Naive thymus-derived CD4-positive, alpha-beta T cell (primary cell): ENCODE data around the gene DNAH1. TPM values are rescaled to one million over a fixed set of nuclear protein-coding genes. Genes with fewer than 3 reads are reported as not detected.
A peak's percentile ranks its signal among the peaks of the same experiment; 100 is the strongest.

Experiments
- ATAC-seq: fragments of 150-1000 bp; cut with Tn5 transposase; 2 replicates; pipeline ENCODE4 v1.10.0; 2021; ENCODE audit warnings: mild to moderate bottlenecking, moderate library complexity
- CTCF ChIA-PET: fragments of 350-600 bp; sonication (Branson Sonifier 250); formaldehyde crosslinking; loops from one replicate; lab custom pipeline; 2021; ENCODE audit warnings: antibody characterized with exemption; lab: Charles Lee
- POLR2A ChIA-PET: fragments of 350-600 bp; sonication (Branson Sonifier 250); formaldehyde crosslinking; loops from one replicate; lab custom pipeline; 2021; ENCODE audit warnings: antibody characterized with exemption, inconsistent platforms; lab: Charles Lee
- DNase-seq, 9 donors: peaks; one replicate each; pipeline versions ENCODE4 v3.0.0 to v3.0.0-alpha.2; 2020 to 2022; ENCODE audit warnings: mixed read lengths in 1 of 9
- H3K27ac ChIP-seq: one replicate; pipeline ENCODE4 v1.7.0; 2013; ENCODE audit warnings: mild to moderate bottlenecking, low read depth, low read length, moderate library complexity
- H3K27me3 ChIP-seq, 2 donors: one replicate each; pipeline ENCODE4 v1.7.0; 2013; ENCODE audit warnings: low read length in 2 of 2, mild to moderate bottlenecking in 2 of 2, moderate library complexity in 2 of 2; ENCODE audit not compliant: control insufficient read depth in 2 of 2, insufficient read depth in 2 of 2
- H3K36me3 ChIP-seq, 3 experiments: 1 replicate in 2 of 3; 2 replicates in 1 of 3; pipeline ENCODE4 v1.7.0; 2013; ENCODE audit warnings: low read length in 3 of 3, mild to moderate bottlenecking in 3 of 3, moderate library complexity in 1 of 3; ENCODE audit not compliant: insufficient read depth in 3 of 3, control insufficient read depth in 2 of 3
- H3K4me1 ChIP-seq, 2 donors: one replicate each; pipeline ENCODE4 v1.7.0; 2013; ENCODE audit warnings: low read length in 2 of 2, mild to moderate bottlenecking in 2 of 2, moderate library complexity in 1 of 2; ENCODE audit not compliant: control insufficient read depth in 2 of 2, insufficient read depth in 2 of 2
- H3K4me3 ChIP-seq: 2 replicates; pipeline ENCODE4 v1.7.0; 2013; ENCODE audit warnings: mild to moderate bottlenecking, low read length
- H3K9me3 ChIP-seq, 3 experiments: 1 replicate in 2 of 3; 2 replicates in 1 of 3; pipeline ENCODE4 v1.7.0; 2013; ENCODE audit warnings: low read length in 3 of 3; ENCODE audit not compliant: control insufficient read depth in 2 of 3
- H3K27ac Mint-ChIP-seq, 9 donors: one replicate each; pipeline ENCODE4 v1.8.0; 2020 to 2022; ENCODE audit warnings: mixed read lengths in 9 of 9, mild to moderate bottlenecking in 8 of 9, moderate library complexity in 5 of 9, inconsistent platforms in 2 of 9
- H3K27me3 Mint-ChIP-seq, 5 donors: one replicate each; pipeline ENCODE4 v1.8.0; 2021 to 2022; ENCODE audit warnings: mixed read lengths in 5 of 5, mild to moderate bottlenecking in 1 of 5
- H3K36me3 Mint-ChIP-seq, 5 donors: one replicate each; pipeline ENCODE4 v1.8.0; 2020 to 2022; ENCODE audit warnings: mixed read lengths in 5 of 5, mild to moderate bottlenecking in 3 of 5, inconsistent platforms in 1 of 5
- H3K4me1 Mint-ChIP-seq, 7 donors: one replicate each; pipeline ENCODE4 v1.8.0; 2020 to 2022; ENCODE audit warnings: mixed read lengths in 7 of 7, mild to moderate bottlenecking in 3 of 7, inconsistent platforms in 1 of 7
- H3K4me3 Mint-ChIP-seq, 10 donors: one replicate each; pipeline ENCODE4 v1.8.0; 2020 to 2022; ENCODE audit warnings: mild to moderate bottlenecking in 10 of 10, mixed read lengths in 10 of 10, moderate library complexity in 6 of 10, inconsistent platforms in 2 of 10
- H3K9me3 Mint-ChIP-seq, 11 donors: one replicate each; pipeline ENCODE4 v1.8.0; 2020 to 2022; ENCODE audit warnings: mixed read lengths in 11 of 11, mild to moderate bottlenecking in 4 of 11, inconsistent platforms in 1 of 11, moderate library complexity in 1 of 11
- intact Hi-C, 2 donors: fragments of 100-400 bp; cut with micrococcal nuclease; formaldehyde crosslinking; loops; one replicate each; pipeline ENCODE4 v1.15.1; 2023
- polyA plus RNA-seq, 2 donors: library from polyadenylated mRNA; unstranded; fragments of 300-500 nt; fragmentation: Illumina TruSeq; gene quantifications; one replicate each; pipeline ENCODE4 v1.2.3, GENCODE V29; 2021
- total RNA-seq, 6 experiments: library from RNA in 5 of 6; stranded (reverse) in 5 of 6; gene quantifications; 1 replicate in 5 of 6; 2 replicates in 1 of 6; pipeline ENCODE4 v1.2.3 and lab custom pipeline; 2021 to 2026

The DNAH1 gene
- total and polyA plus RNA-seq, 7 experiments from 2014 or later = 0.35 to 69.2 (median 48.2) TPM

- intact Hi-C loops = no loop called here
- Histone ChIP-seq H3K4me1 (no peaks in the 10 kb centered on the region), H3K27ac (no peak overlapping the region), H3K4me3 (no peak overlapping the region), H3K36me3 (no peaks in the 10 kb centered on the region), H3K9me3 (no peaks in the 10 kb centered on the region), H3K27me3 (no peaks in the 10 kb centered on the region)
- no peaks in the 10 kb centered on the region for H3K36me3 Mint-ChIP-seq
- H3K27ac Mint-ChIP-seq = no peak overlapping the region
- DNase-seq (no peak), ATAC-seq (no peak)
- H3K4me1 Mint-ChIP-seq = peaks cover 0 to 7% (median 2%) of the 10 kb centered on the region in 7 donors
- H3K27me3 Mint-ChIP-seq = no peaks in the 10 kb centered on the region
- H3K4me3 Mint-ChIP-seq = no peak overlapping the region
- ChIA-PET POLR2A (no interaction called here), CTCF (no interaction called here)
- H3K9me3 Mint-ChIP-seq = no peaks in the 10 kb centered on the region
Measured at GRCh38 chr3:52441091-52441771, 125.1 kb downstream of the DNAH1 start.

GRCh38 chr3:52441772-52442332, 125.7 kb downstream of the DNAH1 start:
- Mint-ChIP-seq H3K27ac (no peak overlapping the region), H3K9me3 (no peaks in the 10 kb centered on the region), H3K4me1 (peaks cover 1 to 7% (median 3%) of the 10 kb centered on the region in 7 donors), H3K27me3 (no peaks in the 10 kb centered on the region), H3K36me3 (no peaks in the 10 kb centered on the region), H3K4me3 (no peak overlapping the region)
- ChIA-PET CTCF (no interaction called here), POLR2A (no interaction called here)
- no peaks in the 10 kb centered on the region for H3K9me3 ChIP-seq
- H3K4me1 ChIP-seq = peaks cover 0 to 3% of the 10 kb centered on the region in 2 donors
- intact Hi-C loops = no loop called here
- no peak overlapping the region for H3K27ac ChIP-seq
- H3K27me3 ChIP-seq = no peaks in the 10 kb centered on the region
- ATAC-seq (no peak), DNase-seq (no peak)
- H3K4me3 ChIP-seq = no peak overlapping the region
- no peaks in the 10 kb centered on the region for H3K36me3 ChIP-seq

- H3K4me1 Mint-ChIP-seq = peaks cover 6 to 12% (median 8%) of the 10 kb centered on the region in 7 donors
- Histone ChIP-seq H3K4me1 (peaks cover 0 to 9% of the 10 kb centered on the region in 2 donors), H3K27ac (no peak overlapping the region), H3K4me3 (no peak overlapping the region), H3K9me3 (no peaks in the 10 kb centered on the region), H3K36me3 (no peaks in the 10 kb centered on the region), H3K27me3 (no peaks in the 10 kb centered on the region)
- ChIA-PET POLR2A (no interaction called here), CTCF (no interaction called here)
- H3K27ac Mint-ChIP-seq = no peak overlapping the region
- H3K4me3 Mint-ChIP-seq = no peak overlapping the region
- intact Hi-C loops = no loop called here
- H3K36me3 Mint-ChIP-seq = no peaks in the 10 kb centered on the region
- no peak for DNase-seq
- no peaks in the 10 kb centered on the region for H3K9me3 Mint-ChIP-seq
- no peak for ATAC-seq
- H3K27me3 Mint-ChIP-seq = no peaks in the 10 kb centered on the region
Measured at GRCh38 chr3:52442409-52443267, 126.5 kb downstream of the DNAH1 start.

DNA sequence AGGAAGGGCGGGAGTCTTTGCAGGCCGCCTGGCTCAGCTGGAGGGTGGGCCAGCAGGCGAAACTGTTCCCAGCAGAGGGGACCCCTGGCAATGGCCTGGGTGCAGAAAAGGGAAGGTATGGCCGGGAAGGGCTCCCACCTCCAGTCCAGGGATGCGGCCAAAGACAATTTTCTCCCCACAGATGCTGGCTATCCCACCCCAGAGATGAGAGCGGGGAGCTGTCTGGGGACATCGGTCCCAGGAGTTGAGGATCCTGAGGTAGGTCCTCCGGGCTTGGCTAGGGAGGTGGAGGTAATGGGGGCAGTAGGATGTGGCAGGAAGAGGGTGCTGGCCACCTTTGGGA, 127.1 kb downstream of the DNAH1 start:
- H3K4me3 Mint-ChIP-seq = peak overlapping the region in 1 of 10 donors; percentile 31
- ATAC-seq (no peak), DNase-seq (no peak)
- intact Hi-C loops = no loop called here
- ChIA-PET CTCF (no interaction called here), POLR2A (no interaction called here)
- Histone ChIP-seq H3K27ac (no peak overlapping the region), H3K9me3 (no peaks in the 10 kb centered on the region), H3K4me1 (peaks cover 0 to 9% of the 10 kb centered on the region in 2 donors), H3K27me3 (no peaks in the 10 kb centered on the region), H3K36me3 (no peaks in the 10 kb centered on the region), H3K4me3 (no peak overlapping the region)
- H3K9me3 Mint-ChIP-seq = no peaks in the 10 kb centered on the region
- no peaks in the 10 kb centered on the region for H3K27me3 Mint-ChIP-seq
- no peaks in the 10 kb centered on the region for H3K36me3 Mint-ChIP-seq
- H3K4me1 Mint-ChIP-seq = peaks cover 6 to 13% (median 9%) of the 10 kb centered on the region in 7 donors
- H3K27ac Mint-ChIP-seq = no peak overlapping the region

- ATAC-seq (no peak), DNase-seq (no peak)
- no peak overlapping the region for H3K4me3 ChIP-seq
- H3K36me3 Mint-ChIP-seq = no peaks in the 10 kb centered on the region
- peaks cover 0 to 9% of the 10 kb centered on the region in 2 donors for H3K4me1 ChIP-seq
- no peaks in the 10 kb centered on the region for H3K27me3 Mint-ChIP-seq
- H3K27ac ChIP-seq = no peak overlapping the region
- H3K9me3 Mint-ChIP-seq = no peaks in the 10 kb centered on the region
- H3K9me3 ChIP-seq = no peaks in the 10 kb centered on the region
- H3K4me1 Mint-ChIP-seq = peaks cover 6 to 13% (median 9%) of the 10 kb centered on the region in 7 donors
- H3K36me3 ChIP-seq = no peaks in the 10 kb centered on the region
- H3K27me3 ChIP-seq = no peaks in the 10 kb centered on the region
- no peak overlapping the region for H3K4me3 Mint-ChIP-seq
- CTCF ChIA-PET = interaction anchor here (1.3 kb wide), 1 partner anchor 13 kb away, joined by 4 read pairs; no protein-coding TSS in a partner anchor
- intact Hi-C loops = no loop called here
- POLR2A ChIA-PET = interaction anchor here (1.5 kb wide), 1 partner anchor 10 kb away, joined by 9 read pairs; the partner anchor contains the start of gene TNNC1
- no peak overlapping the region for H3K27ac Mint-ChIP-seq
Measured at GRCh38 chr3:52443791-52444687, 127.9 kb downstream of the DNAH1 start.
